GM19372 (cell line): ENCODE data around the gene M1AP.

Experiments used
- ATAC-seq: cut with Tn5 transposase; IDR thresholded peaks from one replicate; pipeline ENCODE4 v1.9.1; 2021; ENCODE audit warnings: mild to moderate bottlenecking, low read depth, moderate library complexity; ENCODE audit not compliant: unreplicated experiment

Gene M1AP

GRCh38 chr2:74528600-74529356 is 119.4 kb downstream of the M1AP start:
- peak; percentile 0 for ATAC-seq

- no peak for ATAC-seq
Observed at GRCh38 chr2:74527741-74528140, 120.4 kb downstream of the M1AP start.

DNA sequence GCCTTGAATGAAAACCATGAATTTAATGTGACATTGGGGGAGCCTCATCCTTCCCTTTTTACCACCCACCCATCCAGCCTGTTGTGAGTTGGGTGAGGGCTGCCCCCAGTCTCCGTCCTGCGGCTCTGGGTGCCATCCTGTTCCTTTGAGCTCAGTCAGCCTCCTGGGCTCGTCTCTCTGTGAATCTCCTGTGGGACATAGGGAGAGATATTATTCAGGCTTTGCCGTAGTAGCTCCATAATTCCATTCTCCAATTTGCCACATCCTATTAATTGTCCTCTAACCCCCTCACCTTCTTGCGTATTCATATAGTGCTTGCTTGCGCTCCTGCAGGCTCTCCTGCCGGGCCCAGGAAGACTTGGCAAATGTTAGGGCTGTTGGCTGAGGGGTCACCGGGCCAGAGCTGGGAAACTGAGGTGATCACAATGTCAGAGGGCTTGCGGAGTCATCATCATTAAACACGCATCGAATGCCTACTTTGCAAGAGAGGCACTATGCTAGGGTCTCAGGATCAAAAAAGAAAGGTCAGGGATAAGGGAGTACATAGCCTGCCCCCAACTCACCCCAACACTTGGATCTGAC is 121.4 kb downstream of the M1AP start:
- no peak for ATAC-seq

DNA sequence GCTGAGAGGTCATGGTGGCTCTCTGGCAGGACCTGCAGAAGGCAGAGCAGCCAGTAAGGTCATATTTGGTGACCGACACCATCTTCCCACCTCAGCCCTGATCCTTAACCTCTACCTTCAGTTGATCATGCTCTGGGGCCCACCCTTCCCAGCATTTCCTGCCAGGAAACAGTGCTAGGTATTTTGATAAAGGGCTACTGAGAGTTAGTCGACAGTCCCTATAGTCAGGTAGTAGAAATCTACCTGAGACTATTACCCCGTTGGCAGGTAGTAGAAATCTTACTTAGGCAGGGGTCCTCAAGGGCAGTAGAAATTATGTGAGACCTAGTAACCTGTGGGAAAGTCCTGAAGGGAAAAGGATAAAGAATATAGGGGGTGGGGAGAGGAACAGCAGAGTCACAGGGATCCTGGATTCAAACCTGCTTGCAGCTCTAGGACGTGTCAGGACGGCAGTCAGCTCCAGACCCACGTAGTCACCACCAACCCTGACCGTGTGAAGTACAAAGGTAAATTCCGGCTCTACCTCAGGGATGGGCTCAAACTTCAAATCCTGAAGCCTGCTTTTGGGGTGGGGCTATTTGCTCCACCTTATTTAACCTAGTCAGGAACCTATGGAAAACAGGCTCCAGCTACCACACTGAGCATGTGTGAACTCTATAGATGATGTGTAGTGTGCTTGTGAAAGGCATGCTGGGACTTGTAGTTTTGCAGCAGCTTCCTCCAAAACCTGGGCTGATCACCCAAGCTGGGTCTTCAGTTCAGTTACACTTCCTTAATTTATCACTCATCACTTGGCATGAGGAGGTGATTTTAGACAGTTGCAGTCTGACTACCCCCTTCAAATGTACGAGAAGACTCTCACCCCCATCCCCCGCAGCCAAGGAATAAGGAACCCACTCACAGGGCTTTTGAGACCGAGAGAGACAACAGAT is 122.1 kb downstream of the M1AP start, which contains the start of gene DQX1:
DQX1 (minus strand) TSS at position 515 of the 932 bp plus-strand sequence; CDS start at position 13, 502 bp downstream.
- no peak for ATAC-seq

- no peak for ATAC-seq
Observed at GRCh38 chr2:74524955-74525716, 123.0 kb downstream of the M1AP start.

GRCh38 chr2:74524005-74524404 is 124.1 kb downstream of the M1AP start:
- ATAC-seq = no peak

GRCh38 chr2:74522516-74522915 is 125.6 kb downstream of the M1AP start:
- ATAC-seq = no peak

DNA sequence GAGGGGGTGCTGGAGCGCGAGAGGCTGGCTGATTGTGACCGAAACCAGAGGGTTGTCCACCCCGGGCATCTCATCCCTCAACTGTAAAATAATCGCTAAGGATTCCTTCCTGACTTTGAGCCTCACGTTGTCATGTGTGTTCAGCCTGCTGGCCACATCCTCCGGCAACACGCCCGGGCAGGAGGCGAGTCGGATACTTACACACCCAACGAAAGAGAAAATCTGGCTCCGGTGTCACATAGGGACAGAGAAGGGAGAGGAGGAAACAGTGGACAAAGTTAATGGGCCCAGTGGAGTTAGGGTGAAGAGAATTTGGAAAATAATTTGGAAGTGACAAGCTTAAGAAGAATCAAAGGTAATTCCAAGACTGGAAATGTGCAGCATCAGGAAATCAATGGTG is 131.5 kb downstream of the M1AP start:
- no peak for ATAC-seq

GRCh38 chr2:74515981-74516633 is 132.0 kb downstream of the M1AP start:
- peak; percentile 75 for ATAC-seq

DNA sequence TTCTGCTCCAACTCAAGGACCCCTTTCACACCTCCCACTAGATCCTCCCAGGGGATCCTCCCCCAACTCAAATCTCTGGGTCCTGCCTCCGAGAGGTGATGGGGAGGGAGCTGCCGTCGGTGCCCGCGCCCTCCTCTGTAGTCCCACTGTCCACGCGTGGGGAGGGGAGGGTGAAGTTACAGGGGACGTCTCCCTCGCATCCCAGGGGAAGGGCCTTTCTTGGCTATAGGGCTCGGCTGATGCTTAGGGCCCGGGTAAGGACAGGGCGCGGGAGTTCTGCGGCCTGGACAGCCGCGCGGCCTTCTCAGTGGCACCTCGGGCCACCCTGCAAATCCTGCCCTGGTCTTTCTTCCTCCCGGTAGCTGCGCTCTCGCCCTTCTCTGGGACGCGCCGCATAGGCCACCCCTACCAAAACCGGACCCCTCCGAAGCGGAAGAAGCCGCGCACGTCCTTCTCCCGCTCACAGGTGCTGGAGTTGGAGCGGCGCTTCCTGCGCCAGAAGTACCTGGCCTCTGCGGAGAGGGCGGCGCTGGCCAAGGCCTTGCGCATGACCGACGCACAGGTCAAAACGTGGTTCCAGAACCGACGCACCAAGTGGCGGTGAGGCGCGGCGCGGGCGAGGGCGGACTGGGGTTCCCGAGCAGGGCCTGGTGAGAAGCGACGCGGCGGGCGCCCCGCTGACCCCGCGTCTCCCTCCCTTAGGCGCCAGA is 132.7 kb downstream of the M1AP start:
- no peak for ATAC-seq

DNA sequence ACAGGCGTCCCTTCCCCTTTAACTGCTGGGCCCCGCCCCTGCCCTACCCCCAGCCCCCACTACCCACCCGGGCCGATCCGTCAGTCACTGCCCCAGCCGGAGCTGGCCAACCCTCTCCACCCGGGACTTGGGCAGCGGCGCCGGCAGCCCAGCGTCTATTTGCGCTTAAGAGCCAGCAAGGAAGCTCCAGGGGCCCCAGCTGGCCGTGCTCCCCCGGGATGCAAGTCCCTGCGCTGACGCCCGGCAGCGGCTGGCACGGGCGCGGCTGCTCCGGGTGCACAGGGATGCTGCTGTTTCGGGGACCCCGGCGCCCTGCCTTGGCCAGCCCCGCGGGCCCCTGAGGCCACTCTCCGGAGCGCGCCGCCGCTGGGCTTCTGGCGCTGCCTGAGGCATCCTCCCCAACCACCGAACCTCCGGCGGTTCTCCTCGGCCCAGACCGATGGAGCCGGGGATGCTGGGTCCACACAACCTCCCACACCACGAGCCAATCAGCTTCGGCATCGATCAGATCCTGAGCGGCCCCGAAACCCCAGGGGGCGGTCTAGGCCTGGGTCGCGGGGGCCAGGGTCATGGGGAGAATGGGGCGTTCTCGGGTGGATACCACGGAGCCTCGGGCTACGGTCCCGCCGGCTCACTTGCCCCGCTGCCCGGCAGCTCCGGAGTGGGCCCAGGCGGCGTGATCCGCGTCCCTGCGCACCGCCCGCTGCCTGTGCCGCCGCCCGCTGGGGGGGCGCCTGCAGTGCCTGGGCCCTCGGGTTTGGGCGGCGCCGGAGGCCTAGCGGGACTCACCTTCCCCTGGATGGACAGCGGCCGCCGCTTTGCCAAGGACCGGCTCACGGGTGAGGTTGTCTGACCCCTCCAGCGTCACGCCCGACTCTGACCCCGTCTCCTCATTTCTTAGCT is 133.5 kb downstream of the M1AP start, which contains the start of gene TLX2:
TLX2 (plus strand) TSS at position 83 of the 903 bp plus-strand sequence; CDS start at position 440, 357 bp downstream.
- ATAC-seq = no peak

- no peak for ATAC-seq
Observed at GRCh38 chr2:74513605-74514367, 134.3 kb downstream of the M1AP start.

DNA sequence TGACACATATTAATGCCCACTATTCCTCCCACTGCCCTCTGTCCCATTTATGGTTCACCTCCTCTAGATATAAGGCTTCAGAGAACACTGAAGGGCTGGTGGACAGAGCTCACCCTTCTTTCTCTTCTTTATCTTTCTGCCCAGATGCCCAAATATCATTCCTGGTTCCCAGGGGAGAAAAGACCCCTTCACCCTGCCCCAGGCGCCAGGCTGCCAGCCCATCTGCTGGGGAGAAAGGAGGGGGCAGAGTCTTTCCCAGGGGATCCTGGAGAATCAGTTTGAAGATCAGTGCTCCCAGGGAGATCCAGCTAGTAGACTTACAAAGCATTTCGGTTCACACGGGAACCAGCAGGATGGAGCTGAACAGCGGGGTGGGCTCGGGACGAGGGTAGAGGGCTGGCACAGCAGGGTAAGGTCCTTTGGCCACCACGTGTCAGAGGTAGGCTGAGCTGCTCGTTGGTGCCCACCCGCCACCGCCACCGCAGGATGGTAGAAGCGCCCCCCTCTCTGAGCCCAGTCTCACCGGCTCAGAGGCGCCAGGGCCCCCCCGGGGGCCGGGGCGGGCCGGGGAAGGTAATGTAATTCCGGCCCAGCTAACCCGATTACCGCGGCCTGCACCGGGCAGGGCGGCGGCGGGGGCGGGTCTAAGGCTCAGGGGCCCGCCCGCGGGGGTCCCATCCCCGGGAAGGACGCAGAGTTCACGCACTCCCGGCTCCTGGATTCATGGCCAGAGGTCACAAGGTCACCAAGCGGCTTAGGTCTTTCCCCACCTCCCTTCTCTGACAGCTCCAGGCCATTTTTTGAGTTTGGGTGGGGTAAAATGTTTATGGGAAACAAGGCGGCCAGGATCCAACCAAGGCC is 135.2 kb downstream of the M1AP start:
- no peak for ATAC-seq

DNA sequence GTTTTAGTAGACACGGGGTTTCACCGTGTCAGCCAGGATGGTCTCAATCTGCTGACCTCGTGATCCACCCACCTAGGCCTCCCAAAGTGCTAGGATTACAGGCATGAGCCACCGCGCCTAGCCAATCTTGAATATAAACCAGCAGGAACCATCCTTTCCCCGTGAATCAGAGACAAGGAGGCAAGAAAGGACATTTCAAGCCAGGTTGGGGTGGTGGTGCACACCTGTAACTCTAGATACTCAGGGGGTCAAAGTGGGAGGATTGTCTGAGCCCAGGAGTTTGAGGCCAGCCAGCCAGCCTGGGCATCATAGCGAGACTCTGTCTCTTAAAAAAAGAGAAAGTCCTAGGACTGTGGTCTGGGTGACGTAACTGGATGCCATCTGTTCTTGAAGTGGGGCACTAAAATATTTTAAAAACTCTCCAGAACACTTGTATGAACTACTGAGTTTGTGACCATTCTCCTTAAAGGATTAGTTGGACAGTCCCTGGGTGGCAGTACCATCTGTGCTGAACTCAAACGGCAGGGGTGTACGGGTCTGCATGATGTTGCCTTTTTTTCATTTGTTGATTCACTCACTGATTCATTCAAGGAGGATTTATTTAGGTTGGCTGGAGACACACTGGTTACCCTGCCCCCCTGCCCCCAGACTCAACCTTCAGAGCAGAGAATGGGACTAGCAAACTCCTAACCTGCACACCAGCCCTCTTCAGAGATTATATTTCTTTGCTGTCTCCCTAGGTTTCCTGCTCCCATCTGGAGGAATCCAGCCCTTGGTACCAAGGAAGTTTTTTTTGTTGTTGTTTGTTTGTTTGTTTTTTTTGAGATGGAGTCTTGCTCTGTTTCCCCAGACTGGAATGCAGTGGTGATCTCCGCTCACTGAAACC is 136.8 kb downstream of the M1AP start:
- ATAC-seq = no peak

- no peak for ATAC-seq
Observed at GRCh38 chr2:74510272-74510671, 137.9 kb downstream of the M1AP start.
